Mucosa of descending colon (tissue), 3 donors: ENCODE measurements around the gene SLC9B2. TPM values are rescaled to one million over a fixed set of nuclear protein-coding genes. Genes with fewer than 3 reads are reported as not detected.

Source experiments
- ATAC-seq: fragments of 200-7000 bp; cut with Tn5 transposase; one replicate; pipeline ENCODE4 v1.9.1; 2020; ENCODE audit warnings: mild to moderate bottlenecking, moderate library complexity
- DNase-seq, 3 donors: peaks; one replicate each; pipeline ENCODE4 v3.0.0-alpha.2; 2020
- H3K36me3 ChIP-seq: fragments of 200-600 bp; one replicate; pipeline ENCODE4 v1.8.0; 2021; ENCODE audit warnings: low read depth, mild to moderate bottlenecking
- H3K4me1 ChIP-seq: fragments of 200-600 bp; one replicate; pipeline ENCODE4 v1.8.0; 2021; ENCODE audit warnings: low read depth, mild to moderate bottlenecking
- H3K4me3 ChIP-seq: fragments of 200-600 bp; one replicate; pipeline ENCODE4 v1.8.0; 2021; ENCODE audit warnings: mild to moderate bottlenecking
- H3K9me3 ChIP-seq: fragments of 200-600 bp; one replicate; pipeline ENCODE4 v1.8.0; 2021; ENCODE audit warnings: mild to moderate bottlenecking
- intact Hi-C, 2 donors: fragments of 100-400 bp; cut with DNase I in 1 of 2; cut with micrococcal nuclease in 1 of 2; formaldehyde crosslinking; loops; one replicate each; pipeline versions ENCODE4 v1.11.0 to v1.11.1; 2022; cut with DNase I, micrococcal nuclease
- total RNA-seq, 3 donors: library from RNA; stranded (reverse); fragmentation: NEBNext Ultra II Directional in 2 of 3; extraction: Animal tissue kit (Norgen Biotek cat#: 25700) in 2 of 3; gene quantifications; one replicate each; pipeline versions ENCODE4 v1.2.1 to v1.2.4, GENCODE V29; 2021 to 2023
- TF ChIP-seq, protein P1 (sequence below): fragments of 200-600 bp; IDR thresholded peaks from one replicate; pipeline ENCODE4 v1.8.0; 2022; ENCODE audit warnings: antibody characterized with exemption, mild to moderate bottlenecking
- donor health status: DM: no; HTN: no; CAD: no; lungs with moderate emphysema.
- donor health status: DM: no; HTN: no; CAD: no.
- donor health status: DM: no; HTN: yes; CAD: no.

Gene SLC9B2
- total RNA-seq, 3 donors from 2014 or later: 0.84 to 9.7 (median 2.9) TPM

DNA sequence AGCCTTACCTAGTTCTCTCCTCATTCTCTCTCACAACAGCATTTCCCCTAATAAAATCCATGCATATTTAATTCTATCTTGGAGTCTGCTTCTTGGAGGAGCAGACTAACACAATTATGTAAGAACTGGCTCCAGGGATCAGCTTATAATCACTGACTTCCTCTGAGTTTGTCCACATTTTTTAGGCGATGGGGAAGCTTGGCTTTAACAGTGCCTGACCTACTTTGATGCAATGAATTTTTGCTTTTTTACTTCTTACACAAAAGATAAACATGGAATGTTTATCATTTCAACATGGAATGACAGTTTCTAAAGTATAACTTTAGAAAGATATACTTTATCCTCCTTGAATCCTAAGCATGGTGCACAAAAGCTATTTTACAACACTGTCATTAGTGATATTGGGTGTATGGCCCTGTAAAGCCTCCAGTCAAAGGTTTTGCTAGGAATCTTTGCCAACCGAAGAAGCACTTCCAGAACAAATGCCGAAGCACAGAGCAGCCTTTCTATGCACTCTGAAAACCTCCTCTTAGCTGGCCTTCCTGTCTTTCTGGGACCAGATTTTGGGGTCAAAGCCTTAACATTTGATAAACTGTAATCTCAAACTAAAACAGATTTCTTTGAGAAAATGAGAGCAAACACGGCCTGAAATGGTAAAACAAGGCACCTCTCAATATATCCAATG is 22.3 kb upstream of the SLC9B2 start:
- TF ChIP-seq, protein P1, sequence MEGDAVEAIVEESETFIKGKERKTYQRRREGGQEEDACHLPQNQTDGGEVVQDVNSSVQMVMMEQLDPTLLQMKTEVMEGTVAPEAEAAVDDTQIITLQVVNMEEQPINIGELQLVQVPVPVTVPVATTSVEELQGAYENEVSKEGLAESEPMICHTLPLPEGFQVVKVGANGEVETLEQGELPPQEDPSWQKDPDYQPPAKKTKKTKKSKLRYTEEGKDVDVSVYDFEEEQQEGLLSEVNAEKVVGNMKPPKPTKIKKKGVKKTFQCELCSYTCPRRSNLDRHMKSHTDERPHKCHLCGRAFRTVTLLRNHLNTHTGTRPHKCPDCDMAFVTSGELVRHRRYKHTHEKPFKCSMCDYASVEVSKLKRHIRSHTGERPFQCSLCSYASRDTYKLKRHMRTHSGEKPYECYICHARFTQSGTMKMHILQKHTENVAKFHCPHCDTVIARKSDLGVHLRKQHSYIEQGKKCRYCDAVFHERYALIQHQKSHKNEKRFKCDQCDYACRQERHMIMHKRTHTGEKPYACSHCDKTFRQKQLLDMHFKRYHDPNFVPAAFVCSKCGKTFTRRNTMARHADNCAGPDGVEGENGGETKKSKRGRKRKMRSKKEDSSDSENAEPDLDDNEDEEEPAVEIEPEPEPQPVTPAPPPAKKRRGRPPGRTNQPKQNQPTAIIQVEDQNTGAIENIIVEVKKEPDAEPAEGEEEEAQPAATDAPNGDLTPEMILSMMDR: no peak
- DNase-seq (no peak), ATAC-seq (no peak)
- Histone ChIP-seq H3K9me3 (no peaks in the 10 kb centered on the region), H3K4me1 (no peaks in the 10 kb centered on the region), H3K4me3 (no peak overlapping the region), H3K36me3 (no peaks in the 10 kb centered on the region)
- intact Hi-C loops: loop anchor here in 1 of 2 donors (5.0 kb wide), 1 partner anchor 667 kb away; no protein-coding TSS in a partner anchor

DNA sequence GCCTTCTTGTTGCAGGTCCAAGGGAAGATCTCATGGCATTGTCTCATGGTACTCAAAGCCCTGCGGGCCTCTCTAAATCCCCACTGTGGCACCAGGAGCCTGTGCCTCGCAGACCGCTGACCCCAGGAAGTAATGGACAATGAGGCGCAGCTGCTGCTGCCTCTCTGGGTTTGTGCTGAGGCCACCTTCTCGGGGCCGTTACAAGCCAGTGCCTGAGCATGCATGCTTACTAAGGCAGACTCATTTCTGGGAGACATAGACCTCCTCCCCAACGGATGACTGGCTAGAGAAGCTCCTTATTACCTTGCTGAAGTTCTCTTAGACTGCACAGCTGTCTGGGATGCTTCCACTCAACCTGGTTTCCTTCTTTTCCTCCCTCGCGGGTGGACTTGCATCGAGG is 21.8 kb upstream of the SLC9B2 start:
- no peak for DNase-seq
- Histone ChIP-seq H3K4me1 (no peaks in the 10 kb centered on the region), H3K4me3 (no peak overlapping the region), H3K9me3 (no peaks in the 10 kb centered on the region), H3K36me3 (no peaks in the 10 kb centered on the region)
- TF ChIP-seq, protein P1: no peak
- intact Hi-C loops: loop anchor here in 1 of 2 donors (5.0 kb wide), 1 partner anchor 666 kb away; no protein-coding TSS in a partner anchor
- ATAC-seq: no peak

DNA sequence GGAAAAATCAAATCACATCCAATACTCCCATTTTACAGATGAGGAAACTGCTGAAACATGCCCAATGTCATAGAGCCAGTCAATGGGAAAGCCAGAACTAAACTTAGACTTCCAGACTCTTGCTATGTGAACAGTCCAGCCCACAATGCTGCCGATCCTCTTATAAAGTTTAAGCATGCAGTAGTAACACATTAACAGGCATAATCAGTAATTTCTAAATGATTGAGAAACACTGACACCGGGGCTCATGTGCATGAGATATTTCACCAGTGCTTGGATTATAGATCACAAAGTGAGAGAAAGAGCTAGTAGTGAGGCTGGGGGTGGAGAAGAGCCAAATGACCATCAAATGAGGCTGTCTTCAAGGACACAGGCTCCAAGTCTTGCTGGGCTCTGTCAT is 20.6 kb upstream of the SLC9B2 start:
- TF ChIP-seq, protein P1: no peak
- intact Hi-C loops: loop anchor here in 1 of 2 donors (5.0 kb wide), 1 partner anchor 665 kb away; no protein-coding TSS in a partner anchor
- Histone ChIP-seq H3K36me3 (no peaks in the 10 kb centered on the region), H3K4me1 (no peaks in the 10 kb centered on the region), H3K9me3 (no peaks in the 10 kb centered on the region), H3K4me3 (no peak overlapping the region)
- no peak for ATAC-seq
- DNase-seq: no peak

DNA sequence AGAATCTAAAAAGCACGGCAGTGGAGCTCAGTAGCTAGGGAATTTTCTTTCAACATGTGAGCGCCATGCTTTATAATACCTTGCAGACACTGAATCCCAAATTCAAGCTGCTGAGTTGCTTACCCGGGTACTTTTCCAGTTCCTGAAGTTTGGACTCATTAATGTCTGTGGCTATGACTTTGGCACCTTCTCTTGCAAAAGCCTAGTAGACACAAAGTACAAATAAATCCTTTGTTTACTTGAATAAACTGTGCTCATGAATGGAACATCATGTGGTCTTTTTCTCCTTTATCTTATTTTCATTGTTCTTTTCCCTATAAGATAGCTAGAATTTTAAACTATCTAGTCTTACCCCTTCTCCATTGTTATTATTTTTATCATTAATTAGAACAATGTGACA is 18.5 kb upstream of the SLC9B2 start:
- DNase-seq (no peak), ATAC-seq (no peak)
- Histone ChIP-seq H3K9me3 (no peaks in the 10 kb centered on the region), H3K4me1 (no peaks in the 10 kb centered on the region), H3K36me3 (no peaks in the 10 kb centered on the region), H3K4me3 (no peak overlapping the region)
- TF ChIP-seq, protein P1: no peak
- intact Hi-C loops: loop anchor here in 1 of 2 donors (5.0 kb wide), 1 partner anchor 663 kb away; no protein-coding TSS in a partner anchor

DNA sequence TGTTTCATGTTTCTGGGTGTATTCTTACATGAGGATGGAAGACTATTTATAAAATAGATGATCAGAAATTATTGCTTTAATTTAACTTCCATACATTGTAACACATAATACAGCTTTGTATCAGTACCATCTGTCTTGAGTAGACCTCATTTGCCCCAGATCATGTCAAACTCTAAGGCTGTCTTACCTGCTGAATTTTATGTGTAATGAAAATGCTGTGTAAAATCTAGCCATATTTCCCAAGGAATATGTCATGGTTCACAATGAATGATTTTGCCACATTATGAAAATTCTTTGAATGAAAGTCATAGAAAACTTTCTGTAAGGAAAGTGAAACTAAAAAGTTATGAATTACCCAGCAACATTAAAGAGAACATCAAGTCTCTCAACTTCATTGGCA is 15.7 kb upstream of the SLC9B2 start:
- TF ChIP-seq, protein P1: no peak
- no peaks in the 10 kb centered on the region for H3K36me3 ChIP-seq
- DNase-seq: no peak
- intact Hi-C loops: no loop called here
- H3K4me1 ChIP-seq: no peaks in the 10 kb centered on the region
- ATAC-seq: no peak
- H3K4me3 ChIP-seq: no peak overlapping the region
- no peaks in the 10 kb centered on the region for H3K9me3 ChIP-seq
